GM19324 (cell line): ENCODE data around the gene TPPP.
"Not testable (repeated sequence)": the region's sequence is repeated elsewhere in the genome, so short reads cannot be mapped to it uniquely, and the experiment has no call there.

ENCODE experiments used
- ATAC-seq: cut with Tn5 transposase; IDR thresholded peaks from one replicate; pipeline ENCODE4 v1.9.1; 2021; ENCODE audit warnings: mild to moderate bottlenecking, moderate library complexity; ENCODE audit not compliant: unreplicated experiment, low FRiP score

TPPP gene

DNA sequence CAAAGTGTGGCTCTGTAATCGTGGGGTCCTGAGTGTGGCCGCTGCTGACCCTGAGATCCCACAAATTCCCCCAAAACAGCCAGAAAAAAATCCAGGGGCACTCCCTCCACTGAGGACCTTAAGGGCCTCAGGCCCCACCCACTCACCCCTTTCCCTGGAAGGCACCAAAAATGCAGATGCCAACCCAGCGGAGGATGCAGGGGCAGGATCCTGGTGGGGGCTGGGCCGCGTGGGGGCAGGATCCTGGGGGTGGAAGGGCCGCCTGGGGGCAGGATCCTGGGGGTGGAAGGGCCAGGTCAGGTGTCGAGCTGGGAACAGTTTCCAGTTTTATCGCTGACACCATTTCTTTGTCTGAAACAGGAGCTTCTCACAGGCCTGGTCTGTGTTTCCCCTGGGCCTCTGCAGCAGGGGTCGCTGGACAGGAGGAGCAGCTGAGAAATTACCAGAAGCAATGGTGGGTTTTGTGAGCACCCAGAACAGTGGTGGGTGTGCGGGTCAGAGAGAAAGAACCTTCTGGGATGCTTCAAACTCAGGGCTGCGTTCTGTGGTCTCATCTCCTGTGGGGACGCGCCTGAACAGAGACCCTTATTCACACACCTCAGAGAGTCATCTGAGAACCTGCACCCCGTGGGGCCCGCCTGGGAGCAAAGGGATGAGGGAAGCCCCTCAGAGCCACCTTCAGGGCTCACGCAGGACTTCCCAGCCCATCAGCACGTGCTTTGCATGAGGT is 13.8 kb downstream of the TPPP start:
- not testable (repeated sequence) for ATAC-seq

- not testable (repeated sequence) for ATAC-seq
These were observed 14.6 kb downstream of the TPPP start for GRCh38 chr5:678521-678920.

- ATAC-seq, result no peak
These were observed 15.7 kb downstream of the TPPP start for GRCh38 chr5:677131-678101.

- no peak for ATAC-seq
These were observed 16.5 kb downstream of the TPPP start for GRCh38 chr5:676699-677076.

- ATAC-seq, result no peak
These were observed 17.1 kb downstream of the TPPP start for GRCh38 chr5:675871-676698.

DNA sequence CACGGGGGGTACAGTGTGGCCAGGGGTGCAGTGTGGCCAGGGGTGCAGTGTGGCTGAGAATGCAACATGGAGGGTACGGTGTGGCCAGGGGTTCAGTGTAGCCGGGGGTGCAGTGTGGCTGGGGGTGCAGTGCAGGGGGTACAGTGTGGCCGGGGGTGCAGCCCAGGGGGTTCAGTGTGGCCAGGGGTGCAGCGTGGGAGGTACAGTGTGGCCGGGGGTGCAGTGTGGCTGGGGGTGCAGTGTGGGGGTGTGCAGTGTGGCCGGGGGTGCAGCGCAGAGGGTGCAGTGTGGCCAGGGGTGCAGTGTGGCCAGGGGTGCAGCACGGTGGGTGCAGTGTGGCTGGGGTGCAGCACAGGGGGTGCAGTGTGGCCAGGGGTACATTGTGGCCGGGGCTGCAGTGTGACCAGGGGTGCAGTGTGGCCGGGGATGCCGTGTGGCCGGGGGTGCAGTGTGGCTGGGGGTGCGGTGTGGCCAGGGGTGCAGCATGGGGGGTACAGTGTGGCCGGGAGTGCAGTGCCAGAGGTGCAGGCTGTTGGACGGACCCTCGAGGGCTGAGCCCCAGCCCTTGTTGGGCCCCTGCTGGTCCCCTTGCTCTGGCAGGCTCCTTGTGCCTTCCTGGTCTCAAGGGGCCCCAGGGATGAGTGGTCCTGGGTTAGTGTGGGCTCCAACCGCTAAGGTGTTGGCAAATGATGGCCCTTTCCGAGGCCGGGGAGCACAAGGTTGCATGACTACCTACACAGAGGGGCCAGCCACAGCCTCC is 17.9 kb downstream of the TPPP start:
- no peak for ATAC-seq

DNA sequence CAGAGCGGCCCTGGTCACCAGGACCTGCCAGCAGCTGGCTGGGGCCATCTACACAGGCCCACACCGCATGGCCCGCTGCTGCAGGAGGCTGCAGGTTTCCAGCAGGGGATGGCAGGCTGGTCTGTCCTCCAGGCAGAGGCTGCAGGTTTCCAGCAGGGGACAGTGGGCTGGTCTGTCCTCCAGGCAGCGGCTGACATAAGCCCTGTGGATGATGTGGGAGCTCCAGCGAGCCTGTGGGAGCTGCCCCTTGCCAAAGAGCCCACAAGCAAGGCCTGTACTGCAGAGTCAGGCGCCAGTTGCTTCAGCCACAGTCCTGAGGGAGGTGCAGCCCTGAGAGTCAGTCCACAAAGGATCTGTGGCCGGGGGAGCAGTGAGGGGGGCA is 18.5 kb downstream of the TPPP start:
- no peak for ATAC-seq

- ATAC-seq, result no peak
These were observed 19.1 kb downstream of the TPPP start for GRCh38 chr5:673831-674629.

DNA sequence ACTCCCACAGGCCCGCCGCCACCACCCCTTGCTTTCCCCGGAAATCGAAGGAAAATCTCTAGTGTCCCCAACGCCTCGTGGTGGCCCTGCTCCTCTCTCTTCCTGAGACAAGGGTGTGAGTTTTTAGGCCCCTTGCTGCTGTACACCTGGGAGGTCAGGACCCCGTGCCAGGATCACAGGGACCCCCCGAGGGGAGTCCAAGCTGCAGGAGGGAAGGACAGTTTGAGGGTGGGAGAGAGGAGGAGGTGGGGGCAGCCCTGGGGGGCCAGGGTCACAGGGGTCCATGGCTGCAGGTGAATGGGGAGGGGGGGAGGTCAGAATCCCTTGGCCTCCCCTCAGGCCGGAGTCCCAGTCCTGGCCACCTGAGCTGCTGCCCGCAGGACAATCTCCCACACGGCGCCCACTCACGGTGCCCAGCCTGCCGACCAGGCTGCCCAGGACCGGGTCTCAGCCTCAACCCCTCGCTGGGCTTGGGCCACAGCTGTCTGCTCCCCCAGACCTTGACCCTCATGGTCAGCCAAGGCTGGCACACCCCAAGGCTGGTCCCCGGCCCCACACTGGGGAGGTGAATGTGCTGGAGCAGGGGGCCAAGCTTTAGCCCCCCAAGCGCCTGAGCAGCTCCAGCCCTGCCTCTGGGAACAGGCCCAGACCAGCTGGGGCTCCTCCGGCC is 19.9 kb downstream of the TPPP start:
- no peak for ATAC-seq

DNA sequence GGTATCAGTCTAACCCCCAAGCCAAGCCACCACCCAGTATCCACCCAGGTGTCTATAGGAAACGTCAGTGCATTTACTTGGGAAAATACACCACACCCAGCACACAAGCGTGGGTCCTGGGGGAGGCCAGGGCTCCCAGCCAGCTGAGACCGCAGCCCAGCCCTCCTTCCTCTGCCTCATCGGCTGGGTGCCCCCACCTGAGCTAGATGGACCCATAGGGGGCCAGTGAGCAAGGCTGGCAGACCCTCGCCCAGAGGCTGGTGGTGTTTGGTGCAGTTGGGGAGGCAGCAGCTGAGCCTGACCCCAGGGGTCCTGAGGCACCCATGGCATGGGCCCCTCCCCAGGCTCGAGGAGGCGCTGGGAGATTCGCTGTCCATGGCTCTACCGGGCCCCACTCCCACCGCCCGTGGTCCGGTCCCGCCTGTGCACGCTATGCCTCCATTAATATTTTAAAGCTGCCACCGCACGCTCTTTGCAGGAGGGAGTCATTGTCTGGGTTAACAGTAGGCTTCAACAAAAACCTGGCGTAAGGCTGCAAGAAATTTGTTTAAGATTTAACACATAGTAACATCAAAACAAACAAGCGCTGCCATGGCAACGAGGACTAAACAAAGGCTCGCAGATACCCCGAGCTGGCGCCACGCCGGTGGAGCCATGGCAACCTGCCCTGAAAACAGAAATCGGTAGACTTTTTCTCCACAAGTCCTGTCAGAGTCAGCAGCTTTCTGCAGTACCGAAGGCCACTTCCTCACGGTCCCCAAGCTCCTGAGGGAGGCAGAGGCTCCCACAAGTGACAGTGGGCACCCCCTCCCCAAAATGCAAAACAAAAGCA is 20.6 kb downstream of the TPPP start:
- ATAC-seq, result no peak

GRCh38 chr5:671459-672328 is 21.5 kb downstream of the TPPP start:
- ATAC-seq, result peak; percentile 51

GRCh38 chr5:670396-671270 is 22.5 kb downstream of the TPPP start:
- no peak for ATAC-seq

DNA sequence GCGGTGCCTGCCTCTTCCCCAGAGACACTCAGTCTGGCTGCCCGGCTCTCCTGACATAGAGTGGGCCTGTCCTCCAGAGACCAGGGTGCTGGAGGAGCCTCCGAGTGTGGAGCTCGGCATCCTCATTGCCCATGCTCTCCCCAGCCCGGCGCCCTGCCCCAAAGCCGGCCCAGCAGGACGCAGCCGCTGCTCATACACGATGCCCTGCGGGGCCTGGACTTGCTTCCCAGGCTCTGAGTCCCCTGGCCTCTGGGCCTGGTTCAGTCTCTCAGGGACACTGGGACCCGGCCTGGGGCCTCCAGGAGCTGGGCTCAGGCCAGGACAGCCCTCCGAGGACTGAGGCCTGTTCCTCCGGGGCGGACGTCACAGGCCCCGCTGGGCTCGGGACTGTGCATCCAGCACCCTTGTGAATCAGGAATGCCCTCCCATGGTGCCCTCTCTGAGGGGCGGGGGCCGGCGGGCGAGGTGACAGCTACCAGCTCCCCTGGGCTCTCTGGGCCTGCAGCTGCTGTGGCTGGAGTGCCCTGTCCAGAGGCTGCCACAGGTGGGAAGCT is 23.2 kb downstream of the TPPP start:
- no peak for ATAC-seq

GRCh38 chr5:669111-669841 is 23.9 kb downstream of the TPPP start:
- ATAC-seq, result no peak
